ENCODE data around the gene SMPD3.

GRCh38 chr16:68324780-68325357, 123.4 kb downstream of the SMPD3 start:
- no peak for TF ChIP-seq CTCF (conservative IDR thresholded peaks at IDR 0.05; ENCODE audit: low read depth, low read length)
- no peak for TF ChIP-seq EZH2 (IDR thresholded peaks at IDR 0.05; ENCODE audit: borderline replicate concordance, low read depth, low read length, poor library complexity, severe bottlenecking)
